Stimulated activated CD8-positive, alpha-beta memory T cell treated with anti-CD3 and anti-CD28 coated beads, Interleukin-12 subunit alpha, Interleukin-12 subunit beta, amount 100 ng/mL, for 24 hours (primary cell): Measurements from ENCODE around the gene PDXDC1.
"Not testable (repeated sequence)": the region's sequence is repeated elsewhere in the genome, so short reads cannot be mapped to it uniquely, and the experiment has no call there.

Experiments used
- DNase-seq: peaks from one replicate; pipeline ENCODE4 v3.0.0-alpha.2; 2020; ENCODE audit errors: extremely low read depth

Gene PDXDC1

DNA sequence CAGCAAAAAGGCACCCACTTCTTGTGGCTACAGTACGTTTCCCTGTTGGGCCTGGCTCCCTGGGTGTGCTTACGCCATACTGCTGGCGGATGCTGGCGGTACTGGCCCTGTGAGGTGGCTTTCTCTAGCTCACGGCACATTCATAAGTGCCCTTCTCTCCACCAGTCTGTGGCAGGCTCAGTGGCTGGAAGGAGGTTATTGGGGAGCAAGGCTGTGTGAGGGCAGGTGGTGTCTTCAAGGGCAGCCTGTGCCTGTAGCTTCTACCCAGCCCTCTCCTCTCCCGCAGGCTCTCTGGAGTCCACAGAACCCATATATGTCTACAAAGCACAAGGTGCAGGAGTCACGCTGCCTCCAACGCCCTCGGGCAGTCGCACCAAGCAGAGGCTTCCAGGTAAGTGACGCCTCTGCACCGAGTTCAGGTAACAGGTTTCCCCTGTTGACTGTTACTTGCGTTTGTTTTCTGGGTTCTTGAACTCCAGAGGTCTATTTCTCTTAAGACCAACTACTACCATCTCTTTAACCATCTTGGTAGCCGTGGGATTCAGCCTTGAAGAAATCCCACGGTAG, 60.4 kb downstream of the PDXDC1 start:
- no peak for DNase-seq

DNA sequence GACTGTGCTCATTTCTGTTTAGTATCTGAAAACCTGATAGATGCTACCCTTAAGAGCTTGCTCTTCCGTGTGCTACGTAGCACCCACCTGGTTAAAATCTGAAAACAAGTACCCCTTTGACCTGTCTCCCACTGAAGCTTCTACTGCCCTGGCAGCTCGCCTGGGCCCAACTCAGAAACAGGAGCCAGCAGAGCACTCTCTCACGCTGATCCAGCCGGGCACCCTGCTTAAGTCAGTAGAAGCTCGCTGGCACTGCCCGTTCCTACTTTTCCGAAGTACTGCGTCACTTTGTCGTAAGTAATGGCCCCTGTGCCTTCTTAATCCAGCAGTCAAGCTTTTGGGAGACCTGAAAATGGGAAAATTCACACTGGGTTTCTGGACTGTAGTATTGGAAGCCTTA, 62.2 kb downstream of the PDXDC1 start:
- DNase-seq: no peak

DNA sequence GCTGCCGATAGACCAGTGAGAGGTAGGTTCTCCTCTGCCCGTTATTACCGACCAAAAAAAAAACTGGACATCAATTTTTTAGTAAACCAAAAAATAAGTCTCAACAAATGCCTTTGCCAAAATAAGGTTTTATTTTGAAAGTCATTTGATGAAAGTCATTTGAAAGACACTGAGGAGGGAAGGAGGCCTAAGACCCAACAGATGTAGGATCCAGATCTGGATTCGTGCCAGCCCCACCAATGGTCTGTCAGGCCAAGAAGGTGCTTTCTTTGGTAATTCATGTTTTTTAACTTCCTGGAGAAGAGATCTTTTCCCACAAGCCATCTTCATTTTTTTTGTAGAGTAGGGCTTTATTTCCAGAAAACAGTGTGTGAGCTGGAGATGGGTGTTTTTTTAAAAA, 62.9 kb downstream of the PDXDC1 start:
- no peak for DNase-seq

DNA sequence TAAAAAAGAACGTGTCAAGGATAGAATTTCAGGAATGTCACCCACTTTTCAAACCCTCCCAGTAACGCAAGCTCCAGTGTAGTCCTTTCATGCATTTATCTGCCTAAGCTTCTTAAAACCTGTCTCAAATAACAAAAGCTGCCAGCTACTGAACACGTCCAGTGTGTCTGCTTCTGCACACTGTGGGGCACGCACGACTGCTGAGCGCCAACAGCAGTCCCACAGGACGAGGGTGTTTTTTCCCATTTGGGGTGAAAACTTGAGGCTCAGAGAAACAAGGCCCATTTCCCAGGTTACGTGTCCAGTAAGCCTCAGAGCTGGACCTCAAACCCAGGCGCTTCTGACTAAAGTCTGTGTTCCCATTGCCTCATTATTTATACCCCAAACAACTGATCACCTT, 63.9 kb downstream of the PDXDC1 start:
- DNase-seq: no peak

DNA sequence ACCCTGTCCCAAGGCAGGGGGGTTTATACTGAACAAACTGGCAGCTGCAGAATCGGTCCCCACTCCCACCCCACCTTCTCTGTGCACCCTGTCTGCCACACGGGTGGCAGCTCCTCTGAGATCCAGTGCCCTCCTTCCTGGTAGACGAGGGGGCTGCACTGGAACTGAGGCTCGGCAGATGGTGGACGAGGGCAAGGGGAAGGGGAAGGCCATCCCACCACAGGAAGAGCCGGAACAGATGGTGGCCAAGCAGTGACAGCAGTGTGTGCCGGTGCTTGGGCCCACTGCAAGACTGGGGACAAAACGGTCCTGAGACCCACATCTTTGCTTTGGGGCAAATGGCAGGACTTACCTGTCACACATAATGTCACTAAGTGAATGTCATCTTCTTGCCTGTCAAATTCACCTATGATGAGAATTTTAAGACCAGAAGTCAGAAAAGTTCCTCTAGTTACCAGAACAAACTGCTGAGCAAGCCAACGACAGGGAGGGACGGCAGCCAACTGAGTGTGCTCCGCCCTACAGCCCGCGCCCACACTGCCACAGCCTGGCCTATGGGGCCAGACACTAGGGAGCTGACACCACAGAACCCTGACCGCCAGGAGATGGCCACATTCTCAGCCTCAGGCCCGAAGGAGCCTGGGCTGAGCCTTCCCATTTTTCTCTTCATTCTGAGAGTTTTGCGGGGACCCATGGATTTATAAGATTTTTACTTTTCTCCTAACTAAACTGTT, 66.6 kb downstream of the PDXDC1 start:
- no peak for DNase-seq

DNA sequence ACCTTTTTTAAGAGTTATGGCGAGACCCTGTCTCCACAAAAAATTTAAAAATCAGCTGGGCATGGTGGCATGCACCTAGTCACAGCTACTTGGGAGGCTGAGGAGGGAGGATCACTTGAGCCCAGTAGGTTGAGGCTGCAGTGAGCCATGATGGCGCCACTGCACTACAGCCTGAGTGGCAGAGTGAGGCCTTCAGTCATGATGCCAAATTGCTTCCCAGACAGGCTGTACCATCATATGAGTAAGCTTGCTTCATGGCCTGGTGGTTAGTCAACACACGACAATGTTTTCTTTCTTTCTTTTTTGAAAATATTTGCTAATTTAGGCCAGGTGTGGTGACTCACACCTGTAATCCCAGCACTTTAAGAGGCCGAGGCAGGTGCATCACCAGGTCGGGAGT, 68.5 kb downstream of the PDXDC1 start:
- DNase-seq: no peak

DNA sequence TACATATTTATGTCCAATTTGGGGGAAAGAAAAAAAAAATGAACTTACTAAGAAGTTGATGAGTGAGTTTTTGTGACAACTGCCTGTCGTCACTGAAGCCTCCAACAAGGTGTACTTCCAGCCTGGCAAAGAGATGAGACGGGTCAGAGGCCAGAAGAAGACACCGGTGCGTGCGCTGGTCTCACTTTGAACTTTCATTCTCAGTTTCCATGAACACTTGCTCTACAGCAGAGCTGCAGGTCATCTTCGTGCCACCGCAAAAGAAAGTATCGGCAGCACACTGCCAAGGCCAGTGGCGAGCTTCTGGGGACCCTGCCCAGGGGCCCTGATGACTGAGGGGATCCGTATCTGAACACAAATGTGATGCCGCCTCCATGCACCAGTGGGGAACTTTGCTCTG, 69.5 kb downstream of the PDXDC1 start:
- no peak for DNase-seq

DNA sequence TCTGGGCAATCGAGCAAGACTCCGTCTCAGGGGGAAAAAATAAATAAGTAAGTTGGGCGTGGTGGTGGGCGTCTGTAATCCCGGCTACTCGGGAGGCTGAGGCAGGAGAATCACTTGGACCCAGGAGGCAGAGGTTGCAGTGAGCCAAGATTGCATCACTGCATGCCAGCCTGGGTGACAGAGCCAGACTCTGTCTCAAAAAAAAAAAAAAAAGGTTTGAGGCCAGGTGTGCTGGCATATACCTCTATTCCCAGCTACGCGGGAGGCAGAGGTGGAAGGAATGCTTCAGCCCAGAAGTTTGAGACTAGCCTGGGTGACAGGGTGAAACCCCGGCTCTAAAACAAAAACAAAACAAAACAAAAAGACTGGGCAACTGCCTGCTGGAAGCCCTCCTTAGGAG, 70.4 kb downstream of the PDXDC1 start:
- not testable (repeated sequence) for DNase-seq

DNA sequence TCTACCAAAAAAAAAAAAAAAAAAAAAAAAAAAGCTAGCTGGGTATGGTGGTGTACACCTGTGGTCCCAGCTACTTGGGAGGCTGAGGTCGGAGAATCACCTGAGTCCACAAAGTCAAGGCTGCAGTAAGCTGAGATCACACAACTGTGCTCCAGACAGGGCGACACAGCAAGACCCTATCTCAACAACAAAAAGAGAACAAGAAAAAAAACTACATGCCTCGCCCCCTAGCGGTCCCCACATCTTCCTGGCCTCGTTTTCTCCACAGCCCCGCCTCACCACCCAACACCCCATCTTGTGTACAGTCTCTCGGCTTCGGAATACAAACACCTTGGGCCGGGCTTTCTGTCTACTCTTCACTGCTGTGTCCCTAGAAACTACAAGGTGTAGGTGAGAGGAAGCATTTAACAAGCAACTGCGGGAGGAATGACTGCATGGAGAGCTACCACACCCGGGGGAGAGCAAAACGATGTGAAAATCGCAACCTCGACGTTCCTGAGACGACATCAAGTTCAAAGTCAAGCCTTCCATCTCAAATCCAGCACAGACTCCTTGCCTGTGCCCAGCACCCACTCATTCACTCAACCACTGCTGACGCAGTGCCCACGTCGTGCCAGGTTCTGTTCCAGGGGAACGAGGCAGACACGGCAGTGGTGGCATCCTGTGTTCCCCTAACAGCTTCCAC, 72.0 kb downstream of the PDXDC1 start:
- no peak for DNase-seq

DNA sequence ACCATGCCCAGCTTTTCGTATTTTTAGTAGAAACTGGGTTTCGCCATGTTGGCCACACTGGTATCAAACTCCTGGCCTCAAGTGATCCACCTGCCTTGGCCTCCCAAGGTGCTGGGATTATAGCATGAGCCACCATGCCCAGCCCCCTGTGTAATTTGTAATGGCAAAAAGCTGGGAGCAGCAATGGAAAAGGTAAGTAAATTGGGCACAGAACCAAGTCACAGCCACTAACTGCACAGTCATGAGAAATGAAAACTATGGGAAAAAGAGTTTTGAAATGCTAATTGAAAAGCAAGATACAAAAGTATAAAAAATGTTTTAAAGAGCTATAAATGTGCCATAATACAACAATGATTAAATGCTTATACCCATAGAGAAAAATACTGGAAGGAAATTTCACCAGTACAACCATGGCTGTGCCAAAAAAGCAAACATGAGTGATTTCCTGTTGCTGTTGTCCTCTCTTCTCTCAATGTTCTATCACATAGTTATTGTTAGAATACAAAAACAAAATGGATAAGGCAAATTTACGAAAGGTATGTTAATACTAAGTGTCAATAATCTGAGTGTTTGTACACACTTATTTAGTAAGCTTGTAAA, 74.9 kb downstream of the PDXDC1 start:
- DNase-seq: no peak

DNA sequence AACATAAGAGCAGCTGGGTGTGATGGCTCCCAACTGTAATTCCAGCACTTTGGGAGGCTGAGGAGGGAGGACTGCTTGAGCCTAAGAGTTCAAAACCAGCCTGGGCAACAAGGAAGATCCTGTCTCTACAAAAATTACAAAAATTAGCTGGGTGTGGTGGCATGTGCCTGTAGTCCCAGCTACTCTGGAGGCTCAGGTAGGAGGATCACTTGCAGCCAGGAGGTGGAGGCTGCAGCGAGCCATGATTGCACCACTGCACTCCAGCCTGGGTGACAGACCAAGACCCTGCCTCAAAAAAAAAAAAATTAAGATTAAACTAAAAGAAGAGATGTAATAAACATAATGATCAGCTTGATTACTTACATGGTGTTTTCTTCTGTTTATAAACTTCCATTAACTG, 75.6 kb downstream of the PDXDC1 start:
- not testable (repeated sequence) for DNase-seq

DNA sequence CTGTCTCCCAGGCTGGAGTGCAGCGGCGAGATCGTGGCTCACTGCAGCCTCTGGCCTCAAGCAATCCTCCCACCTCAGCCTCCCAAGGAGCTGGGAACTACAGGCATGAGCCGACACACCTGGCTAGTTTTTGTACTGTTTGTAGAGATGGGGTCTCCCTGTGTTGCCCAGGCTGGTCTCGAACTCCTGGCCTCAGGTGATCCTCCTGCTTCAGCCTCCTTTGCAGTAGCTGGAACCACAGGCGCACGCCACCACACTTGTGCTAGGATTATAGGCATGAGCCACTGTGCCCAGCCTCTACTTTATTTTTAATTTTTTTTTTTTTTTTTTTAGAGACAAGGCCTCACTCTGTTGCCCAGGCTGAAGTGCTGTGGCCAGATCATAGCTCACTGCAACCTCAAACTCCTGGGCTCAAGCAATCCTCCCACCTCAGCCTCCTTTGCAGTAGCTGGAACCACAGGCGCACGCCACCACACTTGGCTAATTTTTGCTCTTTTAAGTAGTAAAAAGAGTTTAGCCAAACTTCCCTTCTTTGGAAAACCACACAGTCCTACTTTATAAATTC, 76.6 kb downstream of the PDXDC1 start:
- no peak for DNase-seq

DNA sequence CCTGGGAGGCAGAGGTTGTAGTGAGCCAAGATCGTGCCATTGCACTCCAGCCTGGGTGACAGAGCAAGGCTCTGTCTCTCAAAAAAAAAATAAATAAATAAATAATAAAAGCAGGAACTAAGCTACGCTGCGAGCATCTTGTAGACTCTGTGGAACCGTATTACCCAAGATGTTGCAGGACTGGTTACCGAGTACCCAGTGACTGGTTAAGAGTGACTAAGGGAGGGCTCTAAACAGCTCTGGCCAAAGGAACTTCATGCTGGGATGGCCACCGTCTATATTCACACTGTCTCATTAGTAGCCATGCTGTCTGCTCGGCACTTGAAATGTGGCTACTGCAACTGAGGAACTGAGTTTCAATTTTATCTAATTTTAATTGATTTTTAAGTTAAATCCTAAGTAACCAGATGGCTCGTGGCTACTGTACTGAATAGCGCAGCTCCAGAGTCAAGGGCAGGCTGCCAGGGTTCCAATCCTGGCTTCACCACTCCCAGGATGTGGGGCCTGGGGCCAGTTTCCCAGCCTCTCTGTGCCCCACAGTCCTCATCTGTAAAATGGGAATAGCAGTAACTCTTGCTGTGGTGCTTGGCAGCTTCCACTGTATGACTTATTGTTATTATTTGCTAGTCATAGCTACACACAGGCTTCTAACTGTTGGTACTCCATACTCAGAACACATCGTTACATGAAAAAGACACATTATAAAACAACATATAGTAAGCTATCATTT, 78.1 kb downstream of the PDXDC1 start:
- DNase-seq: no peak

DNA sequence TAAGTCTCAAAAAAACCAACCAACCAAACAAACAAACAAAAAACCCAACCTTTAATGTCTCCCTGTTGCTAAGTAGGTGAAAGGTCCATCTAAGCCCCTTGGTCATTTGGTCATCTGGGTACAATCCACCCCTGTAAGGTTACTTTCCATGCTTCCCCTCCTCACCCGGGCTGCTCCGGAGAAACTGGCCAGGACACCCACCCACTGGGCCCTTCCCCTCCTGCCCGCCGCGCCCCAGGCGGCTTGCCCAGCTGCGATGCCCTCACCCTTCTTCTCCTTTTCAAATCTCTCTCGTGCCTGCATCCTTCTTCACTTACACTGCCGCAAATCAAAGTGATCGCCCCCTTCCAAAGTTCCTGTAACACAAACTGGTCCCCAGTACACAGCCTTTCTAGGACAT, 79.1 kb downstream of the PDXDC1 start:
- no peak for DNase-seq

DNA sequence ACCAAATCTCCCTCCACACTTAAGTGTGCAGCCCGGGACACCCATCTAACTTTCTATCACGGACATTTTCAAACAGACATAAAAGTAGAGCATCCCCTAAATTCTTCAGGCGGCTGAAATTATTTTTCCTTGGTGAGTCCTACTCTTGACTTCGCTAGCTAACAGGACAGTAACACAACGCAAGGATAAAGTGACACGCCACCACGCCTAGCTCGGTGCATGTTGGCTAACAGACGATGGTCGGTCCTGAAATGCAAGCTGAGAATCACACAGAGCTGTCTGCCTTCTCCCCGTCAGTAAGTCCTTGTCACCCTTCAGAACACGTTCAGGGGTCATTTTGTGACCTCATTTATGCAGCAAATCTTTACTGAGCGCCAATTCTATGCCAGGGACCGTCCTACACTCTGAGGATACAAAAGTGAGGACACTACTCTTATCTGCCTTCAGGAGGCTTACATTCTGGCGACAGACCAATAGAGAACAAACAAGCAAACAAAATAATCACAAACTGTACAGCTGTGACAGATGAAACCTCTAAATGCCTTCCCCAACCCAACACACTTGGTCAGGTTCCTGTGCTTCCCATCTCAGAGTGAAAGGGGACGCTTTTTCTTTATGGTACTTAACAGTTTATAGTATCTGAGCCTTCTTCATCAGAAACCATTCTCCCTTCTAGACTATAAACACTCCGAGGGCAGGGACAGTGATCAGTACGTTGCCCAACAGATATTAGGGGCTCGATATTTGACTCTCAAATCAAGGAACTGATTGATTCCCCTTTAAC, 79.7 kb downstream of the PDXDC1 start:
- no peak for DNase-seq

DNA sequence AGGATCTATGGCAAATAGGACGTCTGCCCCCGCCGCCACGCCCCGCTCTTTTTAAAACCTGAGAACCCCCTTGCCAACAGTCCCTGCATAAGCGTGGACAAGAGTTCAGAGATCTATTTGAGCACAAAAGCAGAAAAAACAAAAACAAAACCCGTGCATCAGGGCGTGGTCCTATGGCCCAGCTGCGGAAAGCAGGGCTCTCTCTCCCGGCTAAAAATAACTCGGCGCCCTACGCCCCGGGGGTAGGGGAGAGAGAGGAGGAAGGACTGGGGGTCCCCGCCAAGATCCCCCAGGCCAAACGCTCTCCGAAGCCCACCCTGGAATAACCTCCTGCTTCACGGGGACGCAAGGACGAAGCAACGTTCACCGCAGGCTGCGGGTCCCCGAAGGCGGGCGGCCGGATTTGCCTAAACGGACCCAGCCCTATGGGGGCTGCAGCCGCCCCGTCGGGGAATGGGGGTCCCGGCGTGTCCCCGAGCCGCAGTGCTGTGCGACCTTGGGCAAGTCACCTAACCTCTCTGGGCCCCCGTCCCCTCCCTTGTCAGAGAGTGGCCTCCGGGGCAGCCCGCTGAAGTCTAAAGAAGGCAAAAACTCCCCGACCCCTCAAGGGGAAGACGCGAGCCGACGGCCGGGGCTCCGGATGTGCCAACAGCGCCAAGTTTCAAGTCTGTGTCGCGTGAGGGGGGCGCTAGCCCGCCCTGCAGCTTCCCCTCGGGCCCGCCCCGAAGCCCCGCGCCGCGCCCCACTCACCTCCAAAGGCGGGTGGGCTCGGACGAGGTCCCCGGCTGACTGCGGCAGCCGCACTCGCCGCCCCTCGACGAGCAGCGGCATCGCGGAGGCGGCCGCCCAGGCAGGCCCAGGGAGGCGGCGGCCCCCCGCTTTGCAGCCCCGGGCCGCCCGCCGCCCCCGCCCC, 80.6 kb downstream of the PDXDC1 start:
- peak; percentile 23 for DNase-seq

DNA sequence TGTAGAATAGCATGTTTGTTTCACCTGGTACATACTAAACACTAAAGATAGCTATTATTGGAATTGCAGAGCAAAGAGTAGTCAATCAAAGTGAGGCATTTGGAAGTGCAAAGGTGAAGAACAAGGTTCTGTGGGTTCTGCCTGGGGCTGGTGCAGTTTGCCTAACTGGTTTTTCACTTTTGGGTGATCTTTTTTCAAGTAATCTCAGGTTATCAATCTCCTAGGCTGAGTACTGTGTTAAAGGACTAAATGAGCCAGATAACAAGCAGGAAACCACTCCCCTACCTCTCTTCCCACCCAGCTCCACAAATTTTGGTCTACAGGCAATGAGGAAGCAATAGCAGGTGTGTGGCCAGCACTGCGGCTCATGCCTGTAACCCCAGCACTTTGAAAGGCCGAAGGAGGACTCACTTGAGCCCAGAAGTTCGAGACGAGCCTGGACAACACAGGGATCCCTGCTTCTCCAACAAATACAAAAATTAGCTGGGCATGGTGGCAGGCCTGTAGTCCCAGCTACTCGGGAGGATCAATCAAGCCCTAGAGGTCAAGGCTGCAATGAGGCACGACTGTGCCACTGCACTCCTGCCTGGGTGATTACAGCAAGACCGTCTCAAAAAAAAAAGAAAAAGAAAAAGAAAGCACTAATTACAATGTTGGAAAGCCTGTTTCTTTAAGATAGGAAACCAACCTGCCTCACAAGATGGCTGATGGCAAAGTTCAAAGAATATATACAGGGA, 83.0 kb downstream of the PDXDC1 start:
- no peak for DNase-seq

DNA sequence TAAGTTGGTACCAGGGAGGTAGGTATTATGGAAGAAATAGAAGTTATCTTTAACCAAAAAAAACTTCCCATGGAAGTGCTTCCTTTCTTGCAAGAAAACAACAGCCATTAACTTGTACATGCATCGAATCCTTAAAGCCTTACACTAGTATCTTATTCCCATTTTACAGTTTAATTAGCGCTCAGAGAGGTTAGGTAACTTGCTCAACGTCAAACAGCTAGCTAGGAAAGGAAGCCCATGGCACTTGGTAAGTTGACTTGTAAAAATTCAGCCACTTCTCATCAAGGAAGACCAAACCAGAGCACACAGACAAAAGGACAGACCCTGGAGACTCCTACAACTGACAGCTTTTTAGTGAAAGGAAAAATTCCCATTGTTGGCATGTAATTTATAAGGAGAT, 84.5 kb downstream of the PDXDC1 start:
- DNase-seq: no peak

DNA sequence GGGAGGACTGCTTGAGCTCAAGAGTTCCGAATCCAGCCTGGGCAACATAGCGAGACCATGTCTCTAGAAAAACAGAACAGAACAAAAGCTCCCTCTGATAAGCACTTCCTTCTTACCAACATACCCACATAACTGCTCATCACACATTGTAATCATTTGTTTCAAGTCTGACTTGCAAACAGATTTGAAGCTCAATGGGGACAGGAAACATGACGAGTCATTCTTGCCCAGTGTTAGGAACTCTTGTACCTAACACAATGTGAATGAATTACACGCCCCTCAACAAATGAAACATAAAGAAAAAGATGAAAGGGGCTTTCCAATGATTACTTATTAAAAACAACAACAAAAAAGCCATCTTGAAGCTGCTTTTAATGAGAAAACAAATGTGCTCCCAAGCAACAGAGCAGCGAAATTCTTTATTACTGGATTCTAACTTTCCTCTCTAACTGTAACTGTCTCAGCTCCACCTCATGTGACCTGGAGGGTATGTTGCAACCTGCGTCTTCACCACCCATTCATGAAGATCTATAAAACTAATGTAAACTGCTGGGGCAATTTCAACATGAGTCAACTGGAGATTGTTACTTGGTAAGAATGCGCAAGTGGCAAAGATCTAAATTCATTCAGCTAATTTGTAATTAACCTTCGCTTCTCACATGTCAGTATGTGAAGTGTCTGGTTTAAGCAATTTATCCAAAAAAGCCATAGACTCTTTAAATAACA, 87.4 kb downstream of the PDXDC1 start:
- DNase-seq: not testable (repeated sequence)
